H1 (cell line): ENCODE measurements around the gene HDDC3.

Experiments used
- GABPA ChIP-seq: IDR thresholded peaks from 2 replicates; pipeline ENCODE4 v1.6.1; 2011; ENCODE audit warnings: mild to moderate bottlenecking, low read length, moderate library complexity, borderline replicate concordance; ENCODE audit not compliant: insufficient read depth
- POLR2A ChIP-seq, 2 experiments: IDR thresholded peaks; 1 replicate in 1 of 2; 2 replicates in 1 of 2; pipeline ENCODE4 v1.6.1; 2011; ENCODE audit warnings: low read depth in 2 of 2, low read length in 2 of 2, mild to moderate bottlenecking in 2 of 2; ENCODE audit errors: control extremely low read depth in 1 of 2
- POLR2AphosphoS5 ChIP-seq: IDR thresholded peaks from 2 replicates; pipeline ENCODE4 v1.6.1; 2011; ENCODE audit warnings: low read depth, low read length
- RFX5 ChIP-seq: IDR thresholded peaks from 2 replicates; pipeline ENCODE4 v1.6.1; 2011; ENCODE audit warnings: low read depth, low read length, improper control_type of control experiment, borderline replicate concordance
- SIN3A ChIP-seq, 2 experiments: IDR thresholded peaks in 1 of 2; conservative IDR thresholded peaks in 1 of 2; 2 replicates each; pipeline ENCODE4 v1.6.1; 2011 to 2012; ENCODE audit warnings: low read length in 2 of 2, improper control_type of control experiment in 1 of 2, low read depth in 1 of 2, mild to moderate bottlenecking in 1 of 2

- TF ChIP-seq RFX5, result no peak
- TF ChIP-seq GABPA, result no peak
- no peak for TF ChIP-seq POLR2AphosphoS5
- no peak for TF ChIP-seq SIN3A (conservative IDR thresholded peaks at IDR 0.05 in 1 of 2, IDR thresholded peaks at IDR 0.05 in 1 of 2; ENCODE audit: low read depth in 1 of 2, low read length in 2 of 2)
- TF ChIP-seq POLR2A (IDR thresholded peaks at IDR 0.05; ENCODE audit: control extremely low read depth in 1 of 2, low read depth in 2 of 2, low read length in 2 of 2), result no peak
These were observed 51.0 kb downstream of the HDDC3 start for GRCh38 chr15:90881181-90881977.
